ENCODE measurements around the gene EPB41L5.
"Not testable (repeated sequence)": the region's sequence is repeated elsewhere in the genome, so short reads cannot be mapped to it uniquely, and the experiment has no call there.

Gene EPB41L5

DNA sequence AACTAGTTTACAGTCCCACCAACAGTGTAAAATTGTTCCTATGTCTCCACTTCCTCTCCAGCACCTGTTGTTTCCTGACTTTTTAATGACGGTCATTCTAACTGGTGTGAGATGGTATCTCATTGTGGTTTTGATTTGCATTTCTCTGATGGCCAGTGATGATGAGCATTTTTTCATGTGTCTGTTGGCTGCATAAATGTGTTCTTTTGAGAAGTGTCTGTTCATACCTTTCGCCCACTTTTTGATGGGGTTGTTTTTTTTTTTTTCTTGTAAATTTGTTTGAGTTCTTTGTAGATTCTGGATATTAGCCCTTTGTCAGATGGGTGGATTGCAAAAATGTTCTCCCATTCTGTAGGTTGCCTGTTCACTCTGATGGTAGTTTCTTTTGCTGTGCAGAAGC, 33.4 kb downstream of the EPB41L5 start:
- H3K4me3 Mint-ChIP-seq; H3K27me3 Mint-ChIP-seq; H3K9me3 Mint-ChIP-seq (ENCODE audit: low read depth); H3K27ac Mint-ChIP-seq; H3K4me1 Mint-ChIP-seq (ENCODE audit: low read depth): not testable (repeated sequence)
- H3K36me3 Mint-ChIP-seq = peaks cover 31% of the 10 kb centered on the region

DNA sequence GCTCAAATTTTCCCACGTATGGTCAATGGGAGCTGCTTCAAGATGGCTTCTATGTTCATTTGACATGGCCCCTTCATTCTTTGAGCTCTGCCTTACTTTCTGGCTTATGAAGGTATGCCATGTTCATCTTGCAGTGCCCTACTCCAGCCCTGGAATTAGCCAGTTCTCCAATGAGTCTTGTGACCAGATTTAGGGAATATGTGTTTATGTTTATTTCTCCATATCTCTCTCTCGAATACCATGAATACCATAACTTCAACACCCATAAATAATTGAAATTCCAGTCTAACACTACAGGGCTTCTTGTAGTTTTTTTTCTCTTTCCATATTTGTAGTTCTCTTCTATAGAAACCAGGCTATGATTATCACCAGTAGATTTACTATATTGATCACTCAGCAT, 39.7 kb downstream of the EPB41L5 start:
- Mint-ChIP-seq H3K4me3 (no peak overlapping the region), H3K27me3 (no peaks in the 10 kb centered on the region), H3K9me3 (ENCODE audit: low read depth) (peaks cover 11% of the 10 kb centered on the region), H3K4me1 (ENCODE audit: low read depth) (no peaks in the 10 kb centered on the region), H3K36me3 (peaks cover 42% of the 10 kb centered on the region), H3K27ac (no peak overlapping the region)

- no peak overlapping the region for H3K4me3 Mint-ChIP-seq
- H3K9me3 Mint-ChIP-seq (ENCODE audit: low read depth) = peaks cover 11% of the 10 kb centered on the region
- H3K27ac Mint-ChIP-seq = no peak overlapping the region
- no peaks in the 10 kb centered on the region for H3K4me1 Mint-ChIP-seq (ENCODE audit: low read depth)
- peaks cover 37% of the 10 kb centered on the region for H3K36me3 Mint-ChIP-seq
- H3K27me3 Mint-ChIP-seq = no peaks in the 10 kb centered on the region
These were observed 41.0 kb downstream of the EPB41L5 start for GRCh38 chr2:120053891-120054290.

GRCh38 chr2:120059483-120059882, 46.6 kb downstream of the EPB41L5 start:
- Mint-ChIP-seq H3K4me1 (ENCODE audit: low read depth) (peaks cover 2% of the 10 kb centered on the region), H3K36me3 (peaks cover 14% of the 10 kb centered on the region), H3K27me3 (no peaks in the 10 kb centered on the region), H3K27ac (no peak overlapping the region), H3K4me3 (no peak overlapping the region), H3K9me3 (ENCODE audit: low read depth) (peaks cover 2% of the 10 kb centered on the region)

GRCh38 chr2:120060088-120060623, 47.3 kb downstream of the EPB41L5 start:
- H3K4me1 Mint-ChIP-seq (ENCODE audit: low read depth) = peaks cover 4% of the 10 kb centered on the region
- no peak overlapping the region for H3K4me3 Mint-ChIP-seq
- no peak overlapping the region for H3K27ac Mint-ChIP-seq
- no peaks in the 10 kb centered on the region for H3K27me3 Mint-ChIP-seq
- peaks cover 2% of the 10 kb centered on the region for H3K9me3 Mint-ChIP-seq (ENCODE audit: low read depth)
- peaks cover 14% of the 10 kb centered on the region for H3K36me3 Mint-ChIP-seq

- no peaks in the 10 kb centered on the region for H3K9me3 Mint-ChIP-seq (ENCODE audit: low read depth)
- H3K36me3 Mint-ChIP-seq = peaks cover 8% of the 10 kb centered on the region
- H3K4me3 Mint-ChIP-seq = no peak overlapping the region
These were observed 51.8 kb downstream of the EPB41L5 start for GRCh38 chr2:120064664-120065063.

GRCh38 chr2:120066800-120067547, 54.1 kb downstream of the EPB41L5 start:
- Mint-ChIP-seq H3K27ac (no peak overlapping the region), H3K4me1 (ENCODE audit: low read depth) (peaks cover 4% of the 10 kb centered on the region), H3K4me3 (no peak overlapping the region), H3K36me3 (peaks cover 9% of the 10 kb centered on the region), H3K27me3 (no peaks in the 10 kb centered on the region), H3K9me3 (ENCODE audit: low read depth) (no peaks in the 10 kb centered on the region)

More at GRCh38 chr2:120064664-120065063, 51.8 kb downstream of the EPB41L5 start:
- peaks cover 4% of the 10 kb centered on the region for H3K4me1 Mint-ChIP-seq (ENCODE audit: low read depth)
- no peak overlapping the region for H3K27ac Mint-ChIP-seq
- H3K27me3 Mint-ChIP-seq = no peaks in the 10 kb centered on the region

DNA sequence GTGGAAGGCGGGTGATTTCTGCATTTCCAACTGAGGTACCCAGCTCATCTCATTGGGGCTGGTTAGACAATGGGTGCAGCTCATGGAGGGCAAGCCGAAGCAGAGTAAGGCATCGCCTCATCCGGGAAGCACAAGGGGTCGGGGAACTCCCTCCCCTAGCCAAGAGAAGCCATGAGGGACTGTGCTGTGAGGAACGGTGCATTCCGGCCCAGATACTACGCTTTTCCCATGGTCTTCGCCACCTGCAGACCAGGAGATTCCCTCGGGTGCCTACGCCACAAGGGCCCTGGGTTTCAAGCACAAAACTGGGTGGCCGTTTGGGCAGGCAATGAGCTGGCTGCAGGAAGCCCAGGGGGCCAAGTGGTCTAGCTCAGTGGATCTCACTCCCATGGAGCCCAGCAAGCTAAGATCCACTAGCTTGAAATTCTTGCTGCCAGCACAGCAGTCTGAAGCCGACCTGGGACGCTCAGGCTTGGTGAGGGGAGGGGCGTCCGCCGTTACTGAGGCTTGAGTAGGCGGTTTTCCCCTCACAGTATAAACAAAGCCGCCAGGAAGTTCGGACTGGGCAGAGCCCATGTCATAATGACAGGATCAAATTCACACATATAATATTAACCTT, 55.3 kb downstream of the EPB41L5 start:
- not testable (repeated sequence) for H3K9me3 Mint-ChIP-seq (ENCODE audit: low read depth); H3K27ac Mint-ChIP-seq; H3K4me1 Mint-ChIP-seq (ENCODE audit: low read depth); H3K4me3 Mint-ChIP-seq; H3K27me3 Mint-ChIP-seq; H3K36me3 Mint-ChIP-seq

GRCh38 chr2:120075545-120075944, 62.7 kb downstream of the EPB41L5 start:
- no peaks in the 10 kb centered on the region for H3K4me1 Mint-ChIP-seq (ENCODE audit: low read depth)
- H3K27ac Mint-ChIP-seq = no peak overlapping the region
- no peaks in the 10 kb centered on the region for H3K27me3 Mint-ChIP-seq
- H3K36me3 Mint-ChIP-seq = peaks cover 16% of the 10 kb centered on the region
- H3K4me3 Mint-ChIP-seq = no peak overlapping the region
- no peaks in the 10 kb centered on the region for H3K9me3 Mint-ChIP-seq (ENCODE audit: low read depth)

DNA sequence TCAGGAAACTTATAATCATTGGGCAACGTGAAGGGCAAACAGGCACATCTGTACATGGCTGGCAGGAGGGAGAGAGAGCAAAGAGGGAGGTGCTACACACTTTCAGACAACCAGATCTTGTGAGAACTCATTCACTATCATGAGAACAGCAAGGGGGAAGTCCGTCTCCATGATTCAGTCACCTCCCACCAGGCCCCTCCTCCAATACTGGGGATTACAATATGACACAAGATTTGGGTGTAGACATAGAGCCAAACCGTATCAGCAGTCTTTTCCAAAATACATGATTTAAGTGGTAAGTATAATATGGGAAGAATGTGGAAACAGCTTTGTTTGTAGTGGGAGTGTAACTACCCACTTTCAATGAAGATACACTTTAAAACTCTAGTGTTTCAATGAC, 65.0 kb downstream of the EPB41L5 start:
- Mint-ChIP-seq H3K4me3 (no peak overlapping the region), H3K9me3 (ENCODE audit: low read depth) (no peaks in the 10 kb centered on the region), H3K27me3 (no peaks in the 10 kb centered on the region), H3K36me3 (peaks cover 17% of the 10 kb centered on the region), H3K27ac (no peak overlapping the region), H3K4me1 (ENCODE audit: low read depth) (no peaks in the 10 kb centered on the region)

- Mint-ChIP-seq H3K9me3 (ENCODE audit: low read depth) (no peaks in the 10 kb centered on the region), H3K4me3 (no peak overlapping the region), H3K36me3 (peaks cover 18% of the 10 kb centered on the region), H3K27ac (no peak overlapping the region), H3K4me1 (ENCODE audit: low read depth) (no peaks in the 10 kb centered on the region), H3K27me3 (no peaks in the 10 kb centered on the region)
These were observed 66.8 kb downstream of the EPB41L5 start for GRCh38 chr2:120079647-120080046.

GRCh38 chr2:120091436-120091835, 78.6 kb downstream of the EPB41L5 start:
- Mint-ChIP-seq H3K27ac (no peak overlapping the region), H3K4me3 (no peak overlapping the region), H3K4me1 (ENCODE audit: low read depth) (no peaks in the 10 kb centered on the region), H3K27me3 (no peaks in the 10 kb centered on the region), H3K36me3 (peaks cover 10% of the 10 kb centered on the region), H3K9me3 (ENCODE audit: low read depth) (no peaks in the 10 kb centered on the region)

- no peaks in the 10 kb centered on the region for H3K9me3 Mint-ChIP-seq (ENCODE audit: low read depth)
These were observed 81.9 kb downstream of the EPB41L5 start for GRCh38 chr2:120094795-120095194.

GRCh38 chr2:120100627-120101026, 87.8 kb downstream of the EPB41L5 start:
- Mint-ChIP-seq H3K27ac (no peak overlapping the region), H3K27me3 (no peaks in the 10 kb centered on the region), H3K4me1 (ENCODE audit: low read depth) (no peaks in the 10 kb centered on the region), H3K36me3 (peaks cover 23% of the 10 kb centered on the region), H3K9me3 (ENCODE audit: low read depth) (no peaks in the 10 kb centered on the region), H3K4me3 (no peak overlapping the region)

More at GRCh38 chr2:120094795-120095194, 81.9 kb downstream of the EPB41L5 start:
- Mint-ChIP-seq H3K27me3 (no peaks in the 10 kb centered on the region), H3K4me3 (no peak overlapping the region), H3K27ac (no peak overlapping the region), H3K4me1 (ENCODE audit: low read depth) (no peaks in the 10 kb centered on the region), H3K36me3 (peaks cover 11% of the 10 kb centered on the region)

GRCh38 chr2:120103723-120104467, 91.0 kb downstream of the EPB41L5 start:
- Mint-ChIP-seq H3K36me3 (peaks cover 19% of the 10 kb centered on the region), H3K27me3 (no peaks in the 10 kb centered on the region), H3K4me3 (no peak overlapping the region), H3K9me3 (ENCODE audit: low read depth) (no peaks in the 10 kb centered on the region), H3K4me1 (ENCODE audit: low read depth) (peaks cover 12% of the 10 kb centered on the region), H3K27ac (no peak overlapping the region)

Data from activated naive CD8-positive, alpha-beta T cell (primary cell).